GM19328 (cell line): ENCODE data around the gene MEGF11.

Source experiments
- ATAC-seq: cut with Tn5 transposase; IDR thresholded peaks from one replicate; pipeline ENCODE4 v1.9.1; 2021; ENCODE audit warnings: mild to moderate bottlenecking, moderate library complexity; ENCODE audit not compliant: unreplicated experiment

MEGF11 gene

DNA sequence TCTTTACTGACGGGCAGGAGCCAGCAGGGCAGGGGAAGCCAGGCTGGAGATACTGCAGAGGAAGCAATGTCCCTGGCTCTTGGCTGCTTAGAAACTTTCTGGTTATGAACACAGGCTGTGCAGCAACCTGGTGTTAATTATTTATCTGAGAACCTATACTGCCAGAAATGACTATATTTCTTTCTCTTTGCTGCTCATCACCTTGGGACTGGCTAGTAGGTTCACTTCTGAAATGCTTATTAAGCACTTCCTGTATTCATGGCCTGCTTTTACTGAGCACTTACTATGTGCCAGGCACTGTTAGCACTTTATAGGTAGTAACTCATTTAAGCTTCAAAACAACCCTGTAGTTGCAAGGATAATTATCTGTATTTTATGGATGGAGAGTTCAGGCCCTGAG, 326.7 kb downstream of the MEGF11 start:
- ATAC-seq, result no peak

GRCh38 chr15:65926459-65926858, 327.1 kb downstream of the MEGF11 start:
- no peak for ATAC-seq

- ATAC-seq, result no peak
These were observed 328.2 kb downstream of the MEGF11 start for GRCh38 chr15:65925338-65925737.

- ATAC-seq, result no peak
These were observed 329.5 kb downstream of the MEGF11 start for GRCh38 chr15:65924004-65924403.

DNA sequence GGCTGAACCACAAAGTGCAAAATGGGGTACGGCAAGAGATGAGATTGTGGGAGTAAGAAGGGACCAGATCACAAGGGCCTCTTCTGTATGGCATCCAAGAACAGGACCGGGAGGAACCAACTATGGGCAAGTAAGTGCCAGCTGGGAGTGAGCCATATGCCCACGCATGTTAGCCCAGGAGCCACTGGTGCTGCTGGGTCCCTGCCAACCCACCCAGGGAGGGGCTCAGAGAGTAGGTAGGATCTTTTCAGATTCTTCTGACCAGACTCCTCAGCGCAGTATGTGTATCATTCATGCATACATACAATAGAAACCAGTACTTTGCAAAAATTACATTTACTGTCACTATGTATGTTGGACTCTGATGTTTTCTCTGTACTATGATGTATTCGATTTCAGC, 330.3 kb downstream of the MEGF11 start:
- no peak for ATAC-seq

DNA sequence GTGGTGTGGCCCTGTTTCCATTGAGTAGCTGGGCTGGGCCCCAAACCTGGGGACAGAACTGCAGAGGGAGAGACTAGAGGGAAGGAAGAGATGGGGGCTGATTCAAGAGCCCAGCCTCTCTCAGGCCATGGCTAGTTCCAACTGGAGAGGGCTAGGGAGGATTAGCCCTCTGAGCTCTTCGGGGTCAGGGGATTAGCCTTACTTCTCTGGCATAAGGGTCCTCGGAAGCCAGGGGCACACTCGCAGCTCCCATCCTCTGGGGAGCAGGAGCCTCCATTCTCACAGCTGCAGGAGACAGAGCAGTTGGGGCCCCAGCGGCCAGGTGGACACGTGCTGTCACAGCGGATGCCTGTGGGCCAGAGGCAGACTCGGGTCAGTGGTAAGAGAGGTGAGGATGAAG, 330.9 kb downstream of the MEGF11 start:
- ATAC-seq, result no peak

GRCh38 chr15:65921780-65922179, 331.8 kb downstream of the MEGF11 start:
- ATAC-seq, result no peak

DNA sequence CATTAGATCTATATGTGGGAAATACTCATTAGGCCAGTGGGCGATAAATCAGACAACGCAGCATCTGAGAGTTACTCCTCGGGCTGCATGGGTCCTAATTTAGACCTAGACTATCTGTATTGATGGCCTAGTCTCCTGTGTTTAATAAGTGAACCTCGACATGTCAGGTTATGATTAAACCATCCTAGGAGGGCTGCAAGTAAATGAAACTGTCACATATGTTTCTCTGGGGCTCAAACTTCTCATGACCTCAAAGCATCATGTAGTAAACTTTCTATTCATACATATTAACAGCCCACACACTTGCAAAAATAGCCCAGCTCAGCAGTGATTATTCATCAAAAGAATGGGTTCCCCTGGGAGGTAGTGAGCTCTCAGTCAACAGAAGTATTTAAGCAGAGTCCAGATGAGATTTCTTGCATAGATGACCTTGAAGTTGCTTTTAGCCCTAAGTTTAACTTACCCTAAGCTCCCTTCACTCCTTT, 332.7 kb downstream of the MEGF11 start:
- ATAC-seq, result no peak

GRCh38 chr15:65920121-65920520, 333.4 kb downstream of the MEGF11 start:
- ATAC-seq, result no peak

GRCh38 chr15:65919353-65919752, 334.2 kb downstream of the MEGF11 start:
- no peak for ATAC-seq

- ATAC-seq, result no peak
These were observed 334.6 kb downstream of the MEGF11 start for GRCh38 chr15:65918945-65919344.

DNA sequence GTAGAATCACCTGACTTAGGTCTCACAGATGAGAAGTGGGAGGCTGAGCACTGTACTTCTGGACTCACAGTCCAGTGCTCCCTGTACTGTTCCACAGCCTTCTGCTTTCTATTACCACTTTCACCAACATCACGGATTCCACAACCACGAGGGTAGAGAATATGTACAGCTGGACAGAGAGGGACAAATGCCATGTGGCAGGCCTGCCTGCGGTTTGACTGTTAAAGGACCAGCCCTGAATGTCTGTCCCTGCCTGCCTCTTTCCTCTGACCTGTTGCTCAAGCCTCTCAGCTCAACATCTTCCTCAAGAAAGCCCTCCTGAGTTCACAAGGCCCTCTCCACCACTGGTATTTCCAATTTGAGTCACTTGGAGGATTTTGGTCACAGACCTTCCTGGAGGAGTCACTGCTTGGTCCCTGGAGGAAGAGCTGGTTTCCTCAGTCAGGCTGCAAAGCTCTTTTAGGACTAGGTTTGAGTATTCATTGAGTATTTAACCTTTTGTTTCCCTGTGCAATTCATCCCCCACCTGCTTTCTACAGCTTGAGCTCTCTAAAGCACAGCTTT, 335.1 kb downstream of the MEGF11 start:
- no peak for ATAC-seq

DNA sequence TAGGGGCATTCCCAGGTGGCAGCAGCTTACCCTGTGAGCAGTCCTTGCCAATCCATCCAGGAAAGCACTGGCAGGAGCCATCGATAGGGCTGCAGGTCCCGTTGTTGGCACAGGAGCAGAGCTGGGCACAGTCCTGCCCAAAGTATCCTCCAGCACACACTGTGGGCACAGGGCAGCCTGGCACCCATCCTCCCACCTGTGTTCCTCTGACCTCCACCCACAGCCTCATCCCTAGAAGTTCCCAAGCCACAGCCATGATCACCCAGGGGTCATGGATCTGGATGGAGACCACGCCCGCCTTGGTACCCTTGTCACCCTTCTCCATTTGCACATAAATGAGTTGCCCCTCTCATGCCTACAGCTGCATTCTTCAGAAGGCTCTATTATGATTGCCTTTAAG, 335.6 kb downstream of the MEGF11 start:
- no peak for ATAC-seq

- ATAC-seq, result peak; percentile 11
These were observed 336.2 kb downstream of the MEGF11 start for GRCh38 chr15:65917407-65917756.

- ATAC-seq, result peak; percentile 49
These were observed 336.7 kb downstream of the MEGF11 start for GRCh38 chr15:65916664-65917406.

DNA sequence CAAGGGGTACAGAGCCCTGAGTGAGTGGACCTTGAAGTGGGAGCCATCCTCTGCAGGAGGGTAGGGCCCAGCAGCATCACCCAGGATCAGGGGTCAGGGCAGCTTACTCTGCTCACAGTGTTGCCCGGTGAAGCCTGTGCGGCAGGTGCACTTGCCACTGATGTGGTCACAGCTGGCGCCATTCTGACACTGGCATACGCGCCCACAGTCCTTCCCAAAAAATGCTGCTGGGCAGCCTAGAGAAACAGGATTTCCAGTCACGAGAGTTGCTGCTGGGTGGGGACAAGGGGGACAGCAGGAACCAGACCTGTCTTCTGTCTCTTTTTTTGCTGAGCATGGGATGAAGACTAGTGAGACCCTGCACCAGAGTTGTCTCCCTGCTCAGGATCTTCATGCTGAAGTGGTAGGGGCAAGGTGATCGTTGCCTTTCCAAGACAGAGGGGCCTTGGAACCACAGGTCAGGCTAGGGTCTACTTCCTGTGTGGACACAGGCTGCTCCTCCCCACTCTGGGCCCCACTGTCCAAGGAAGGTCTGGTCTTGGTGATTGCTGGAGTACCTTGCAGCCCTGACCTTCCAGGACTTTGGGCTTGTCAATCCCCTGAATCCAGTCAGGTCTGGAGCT, 337.4 kb downstream of the MEGF11 start:
- ATAC-seq, result no peak

DNA sequence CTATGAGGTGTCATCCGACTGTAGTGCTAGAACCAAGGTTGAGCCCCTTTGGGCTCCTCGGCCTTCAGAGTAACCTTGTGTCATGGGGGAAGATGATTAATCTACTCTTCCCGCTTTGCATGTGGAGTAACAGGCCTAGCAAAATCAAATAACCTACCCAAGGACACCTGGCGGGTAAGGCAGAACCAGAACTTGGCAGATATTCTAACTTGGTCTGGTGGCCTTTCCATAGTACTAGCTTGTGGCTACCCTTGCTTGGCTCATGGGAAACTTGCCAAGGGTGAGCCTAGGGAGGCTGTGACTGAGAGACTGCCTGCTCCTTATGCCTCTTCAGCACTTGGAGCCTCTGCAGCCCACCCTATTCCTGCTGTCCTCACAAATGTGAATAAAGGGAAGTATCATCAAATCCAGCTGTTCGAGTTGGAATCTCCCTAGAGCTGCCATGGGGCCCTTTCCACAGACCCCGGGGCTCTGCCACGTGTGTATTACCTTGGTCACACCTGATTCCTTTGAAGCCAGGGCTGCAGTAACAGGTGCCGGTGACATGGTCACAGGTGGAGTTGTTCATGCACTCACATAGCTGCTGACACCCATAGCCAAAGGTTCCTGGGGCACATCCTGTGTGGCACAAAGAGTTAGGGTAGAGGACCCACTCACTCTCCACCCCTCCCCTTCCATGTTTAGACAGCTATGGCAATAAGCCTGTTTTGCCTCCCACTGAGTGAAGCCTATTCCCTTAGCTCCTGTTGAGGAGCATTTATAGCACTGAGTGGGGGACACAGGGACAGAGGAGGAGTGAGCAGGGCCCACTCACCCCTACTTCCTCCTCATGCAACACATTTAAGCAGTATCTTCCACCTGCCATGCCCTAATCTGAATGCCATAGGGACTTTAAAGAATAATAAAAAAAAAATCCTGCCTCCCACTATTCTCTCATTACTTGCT, 338.3 kb downstream of the MEGF11 start:
- no peak for ATAC-seq

- ATAC-seq, result no peak
These were observed 339.2 kb downstream of the MEGF11 start for GRCh38 chr15:65914386-65914785.

DNA sequence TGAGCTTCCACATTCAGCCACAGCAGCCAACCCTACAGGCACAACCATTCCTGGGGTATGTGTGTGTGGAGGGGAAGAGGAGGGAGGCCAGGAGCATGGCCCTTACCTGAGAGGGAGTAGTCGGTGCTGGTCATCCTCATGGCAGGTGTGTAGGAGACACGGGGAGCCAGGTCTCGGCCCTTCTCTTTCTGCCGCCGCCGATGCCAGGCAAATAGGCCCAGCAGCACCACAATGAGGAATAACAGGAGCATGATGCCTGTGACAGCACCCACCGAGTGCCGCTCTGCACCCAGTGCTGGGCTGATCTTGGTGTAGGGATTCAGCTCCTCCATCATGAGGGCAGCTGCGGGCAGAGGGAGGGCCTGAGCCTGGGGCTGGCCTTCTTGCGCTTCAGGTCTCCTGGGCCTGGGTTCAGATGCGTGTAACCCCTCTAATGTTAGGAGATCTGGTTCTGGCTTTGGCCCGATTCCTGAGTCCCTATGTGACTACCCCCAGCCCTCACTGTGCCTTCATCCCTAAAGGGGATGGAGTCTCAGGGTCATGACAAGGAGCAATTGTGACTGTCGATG, 339.8 kb downstream of the MEGF11 start:
- no peak for ATAC-seq

- ATAC-seq, result no peak
These were observed 341.3 kb downstream of the MEGF11 start for GRCh38 chr15:65912235-65912634.

DNA sequence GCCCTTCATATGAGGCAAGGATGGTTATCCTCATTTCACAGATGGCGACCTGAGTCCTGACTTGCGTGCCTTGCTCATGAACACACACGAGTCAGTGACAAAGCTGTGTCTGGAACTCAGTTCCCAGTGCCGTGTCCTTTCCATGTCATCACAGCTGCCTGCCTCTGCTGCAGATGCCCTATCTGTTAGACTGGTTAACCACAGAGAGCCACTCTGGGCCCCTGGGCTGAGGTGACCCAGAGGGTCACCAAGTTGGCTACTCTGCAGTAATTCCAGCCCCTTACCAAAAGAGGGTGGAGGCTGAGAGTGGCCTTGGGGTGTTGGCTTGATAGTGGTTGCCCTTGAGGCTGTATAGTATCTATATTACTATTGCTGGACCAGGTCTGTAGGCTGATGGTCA, 343.2 kb downstream of the MEGF11 start:
- no peak for ATAC-seq
